ENCODE results near the gene GPD2.
A peak's percentile ranks its signal among the peaks of the same experiment; 100 is the strongest.

Gene GPD2

DNA sequence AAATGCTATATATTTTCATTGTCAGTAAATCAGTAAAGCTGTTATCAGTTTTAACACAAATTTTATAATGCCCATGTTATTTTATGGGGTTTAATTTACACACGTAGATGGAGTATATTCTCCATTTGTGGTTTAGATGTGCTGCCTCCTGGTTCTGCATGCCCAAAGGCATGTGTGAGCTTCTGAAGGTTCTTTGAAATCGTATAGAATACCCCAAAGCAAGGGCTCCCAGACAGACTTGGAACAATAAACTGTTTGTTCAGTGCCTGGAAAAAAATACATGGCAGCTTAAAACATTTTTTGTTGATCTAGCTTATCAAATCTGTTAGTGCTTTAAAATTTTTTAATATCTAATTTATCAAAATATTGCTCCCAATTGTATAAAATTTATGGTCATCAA is 150.4 kb downstream of the GPD2 start:
- TF ChIP-seq FOXP2 (optimal IDR thresholded peaks at IDR 0.05; ENCODE audit: control extremely low read depth, extremely low read length, insufficient read depth) (no peak), EZH2 (IDR thresholded peaks at IDR 0.05) (no peak), POLR2AphosphoS5 (IDR thresholded peaks at IDR 0.05; ENCODE audit: borderline replicate concordance, low read depth, low read length) (no peak)
- Histone ChIP-seq H3K9me3 (ENCODE audit: low read depth, low read length) (no peaks in the 10 kb centered on the region), H3K9ac (ENCODE audit: insufficient read length) (no peak overlapping the region), H3K36me3 (ENCODE audit: insufficient read depth, low read length) (no peaks in the 10 kb centered on the region), H3K4me3 (no peak overlapping the region), H3K27ac (no peak overlapping the region)
- DNase-seq (ENCODE audit: low read depth, low spot score), result no peak

DNA sequence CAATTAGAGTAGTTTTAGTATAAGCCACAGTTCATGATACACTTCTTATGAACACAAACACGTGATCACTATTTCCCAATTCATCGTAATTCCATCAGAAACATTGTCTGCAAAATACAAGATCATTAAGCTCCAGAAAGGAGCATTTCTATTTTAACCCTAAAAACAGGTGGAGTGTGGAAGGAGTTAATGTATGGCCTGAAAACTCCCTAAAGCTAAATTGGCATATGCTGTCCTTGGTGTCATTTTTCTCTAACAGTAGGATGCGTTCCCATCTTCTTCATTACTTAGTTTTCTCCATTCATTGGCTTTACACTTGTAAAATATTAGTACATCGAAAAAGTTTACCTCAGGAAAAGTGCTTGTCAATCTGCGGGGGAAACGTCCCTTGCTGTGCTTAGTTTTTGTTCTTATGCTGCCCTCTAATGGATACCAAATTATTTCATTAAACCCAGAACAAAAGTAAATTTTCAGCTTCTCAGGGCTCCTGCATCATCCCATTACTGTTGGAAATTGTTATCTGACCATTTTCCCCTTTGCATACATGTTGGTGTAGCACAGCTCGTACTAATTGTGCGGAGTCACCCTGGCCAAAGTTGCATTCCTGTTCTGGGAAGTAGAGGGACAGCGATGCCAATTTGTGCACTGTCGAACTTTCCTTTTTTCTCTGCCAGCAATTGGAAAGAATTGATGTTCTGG is 153.4 kb downstream of the GPD2 start:
- H3K9ac ChIP-seq (ENCODE audit: insufficient read length), result no peak overlapping the region
- no peak overlapping the region for H3K27ac ChIP-seq
- no peak for TF ChIP-seq POLR2AphosphoS5 (IDR thresholded peaks at IDR 0.05; ENCODE audit: borderline replicate concordance, low read depth, low read length)
- no peak for TF ChIP-seq FOXP2 (optimal IDR thresholded peaks at IDR 0.05; ENCODE audit: control extremely low read depth, extremely low read length, insufficient read depth)
- no peak for TF ChIP-seq EZH2 (IDR thresholded peaks at IDR 0.05)
- H3K4me3 ChIP-seq, result no peak overlapping the region
- DNase-seq (ENCODE audit: low read depth, low spot score), result peak; percentile 6
- H3K9me3 ChIP-seq (ENCODE audit: low read depth, low read length), result no peaks in the 10 kb centered on the region
- no peaks in the 10 kb centered on the region for H3K36me3 ChIP-seq (ENCODE audit: insufficient read depth, low read length)

- no peaks in the 10 kb centered on the region for H3K36me3 ChIP-seq (ENCODE audit: insufficient read depth, low read length)
- no peak for TF ChIP-seq EZH2 (IDR thresholded peaks at IDR 0.05)
- TF ChIP-seq POLR2AphosphoS5 (IDR thresholded peaks at IDR 0.05; ENCODE audit: borderline replicate concordance, low read depth, low read length), result no peak
- no peak overlapping the region for H3K27ac ChIP-seq
- no peak for DNase-seq (ENCODE audit: low read depth, low spot score)
- no peak overlapping the region for H3K9ac ChIP-seq (ENCODE audit: insufficient read length)
- H3K4me3 ChIP-seq, result no peak overlapping the region
- no peaks in the 10 kb centered on the region for H3K9me3 ChIP-seq (ENCODE audit: low read depth, low read length)
Observed at GRCh38 chr2:156590085-156590739, 154.0 kb downstream of the GPD2 start.

DNA sequence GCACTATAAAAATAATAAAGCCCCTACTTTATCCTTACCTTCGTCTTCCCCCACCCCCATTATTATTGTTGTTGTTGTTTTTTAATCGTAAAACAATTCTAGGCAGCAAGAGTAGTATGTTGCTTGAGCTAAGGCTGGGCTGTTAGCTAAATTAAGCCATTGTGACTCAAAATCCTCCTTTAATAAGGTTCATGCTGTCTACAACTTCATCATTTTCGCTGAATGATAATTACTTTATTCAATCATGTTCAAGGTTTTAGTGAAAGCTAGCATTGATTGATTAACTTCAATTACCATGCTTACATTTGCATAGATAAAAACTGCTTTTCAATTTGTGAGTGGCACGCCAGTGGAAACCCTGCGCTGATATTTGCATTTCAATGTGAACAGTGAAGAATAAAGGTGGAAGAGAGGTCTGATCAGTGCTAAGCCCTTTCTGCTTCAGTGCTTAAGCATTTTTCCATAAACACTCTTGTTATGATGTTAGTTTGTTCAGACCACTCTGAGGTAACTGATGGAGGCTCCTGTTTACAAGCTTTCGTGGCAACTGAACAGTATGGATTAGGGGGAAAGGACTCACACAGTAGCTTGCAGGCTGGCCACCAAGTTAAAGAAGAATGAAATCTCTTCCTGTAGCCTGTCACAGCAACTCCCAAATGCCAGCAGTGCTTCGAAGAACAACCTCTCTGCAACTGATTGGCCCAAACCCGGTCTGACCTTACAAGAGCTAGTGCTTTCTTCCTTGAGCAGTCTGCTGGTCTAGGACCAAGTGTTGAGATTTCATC is 156.8 kb downstream of the GPD2 start:
- Histone ChIP-seq H3K9me3 (ENCODE audit: low read depth, low read length) (no peaks in the 10 kb centered on the region), H3K36me3 (ENCODE audit: insufficient read depth, low read length) (no peaks in the 10 kb centered on the region), H3K4me3 (no peak overlapping the region), H3K27ac (no peak overlapping the region), H3K9ac (ENCODE audit: insufficient read length) (no peak overlapping the region)
- DNase-seq (ENCODE audit: low read depth, low spot score), result no peak
- TF ChIP-seq POLR2AphosphoS5 (IDR thresholded peaks at IDR 0.05; ENCODE audit: borderline replicate concordance, low read depth, low read length) (no peak), FOXP2 (optimal IDR thresholded peaks at IDR 0.05; ENCODE audit: control extremely low read depth, extremely low read length, insufficient read depth) (no peak), EZH2 (IDR thresholded peaks at IDR 0.05) (no peak)

DNA sequence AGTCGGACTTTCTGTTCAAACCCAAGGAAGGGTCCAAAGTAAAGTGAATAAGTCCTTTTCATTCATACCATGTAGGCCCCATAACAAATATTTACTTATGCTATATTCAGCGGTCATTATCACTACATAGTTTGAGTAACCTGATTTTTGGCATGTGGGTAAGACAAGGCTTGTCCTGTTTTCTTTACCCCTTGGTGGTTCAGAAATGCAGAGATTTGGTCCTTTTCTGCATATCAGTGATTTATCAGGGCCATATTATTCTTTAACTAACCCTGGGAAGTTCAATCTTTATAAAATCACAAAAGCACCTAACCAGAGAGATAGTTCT is 157.4 kb downstream of the GPD2 start:
- no peak overlapping the region for H3K9ac ChIP-seq (ENCODE audit: insufficient read length)
- no peaks in the 10 kb centered on the region for H3K9me3 ChIP-seq (ENCODE audit: low read depth, low read length)
- no peak overlapping the region for H3K27ac ChIP-seq
- no peaks in the 10 kb centered on the region for H3K36me3 ChIP-seq (ENCODE audit: insufficient read depth, low read length)
- DNase-seq (ENCODE audit: low read depth, low spot score), result no peak
- TF ChIP-seq FOXP2 (optimal IDR thresholded peaks at IDR 0.05; ENCODE audit: control extremely low read depth, extremely low read length, insufficient read depth) (no peak), EZH2 (IDR thresholded peaks at IDR 0.05) (no peak), POLR2AphosphoS5 (IDR thresholded peaks at IDR 0.05; ENCODE audit: borderline replicate concordance, low read depth, low read length) (no peak)
- no peak overlapping the region for H3K4me3 ChIP-seq

DNA sequence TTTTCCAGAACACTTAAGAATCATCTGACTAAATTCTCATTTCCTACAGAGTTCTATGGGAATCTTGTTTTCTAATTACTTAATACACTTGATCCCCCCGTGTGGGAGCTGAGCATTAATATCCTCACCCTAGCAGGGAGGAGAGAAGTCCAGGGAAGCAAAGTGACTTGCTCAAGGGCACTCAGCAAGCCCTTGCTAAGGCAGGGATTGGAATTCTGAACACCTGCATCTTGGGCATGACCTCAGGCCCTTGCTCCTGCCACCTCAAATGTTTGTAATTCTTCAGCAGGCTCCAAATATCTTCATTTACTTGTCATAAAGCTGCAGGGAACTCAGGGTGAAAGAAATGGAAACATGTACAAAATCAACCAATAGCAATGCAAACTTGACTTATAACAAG is 162.4 kb downstream of the GPD2 start:
- H3K9me3 ChIP-seq (ENCODE audit: low read depth, low read length), result no peaks in the 10 kb centered on the region
- DNase-seq (ENCODE audit: low read depth, low spot score), result no peak
- H3K4me3 ChIP-seq, result no peak overlapping the region
- no peak overlapping the region for H3K27ac ChIP-seq
- no peak overlapping the region for H3K9ac ChIP-seq (ENCODE audit: insufficient read length)
- no peak for TF ChIP-seq FOXP2 (optimal IDR thresholded peaks at IDR 0.05; ENCODE audit: control extremely low read depth, extremely low read length, insufficient read depth)
- no peaks in the 10 kb centered on the region for H3K36me3 ChIP-seq (ENCODE audit: insufficient read depth, low read length)

DNA sequence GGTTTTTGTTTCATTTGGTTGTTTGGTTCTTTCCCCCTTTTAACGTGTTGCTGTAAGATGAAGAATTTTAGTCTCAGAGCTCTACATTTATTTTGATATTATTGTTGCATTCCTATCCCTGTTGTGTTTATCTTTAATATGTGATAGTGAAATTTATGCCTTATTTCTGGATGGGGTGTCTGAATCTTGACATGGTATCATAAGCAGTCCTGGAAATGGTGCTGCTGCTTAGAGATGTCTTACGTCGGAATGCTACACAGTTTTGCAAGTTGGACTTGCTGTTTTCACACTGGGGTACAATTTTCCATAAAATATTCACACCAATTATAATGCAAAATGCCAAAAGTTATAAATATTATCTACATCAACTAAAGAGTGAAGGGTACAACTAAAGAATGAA is 164.0 kb downstream of the GPD2 start:
- Histone ChIP-seq H3K27ac (no peak overlapping the region), H3K36me3 (ENCODE audit: insufficient read depth, low read length) (no peaks in the 10 kb centered on the region), H3K4me3 (no peak overlapping the region), H3K9ac (ENCODE audit: insufficient read length) (no peak overlapping the region), H3K9me3 (ENCODE audit: low read depth, low read length) (no peaks in the 10 kb centered on the region)
- no peak for DNase-seq (ENCODE audit: low read depth, low spot score)
- TF ChIP-seq FOXP2 (optimal IDR thresholded peaks at IDR 0.05; ENCODE audit: control extremely low read depth, extremely low read length, insufficient read depth) (no peak), POLR2AphosphoS5 (IDR thresholded peaks at IDR 0.05; ENCODE audit: borderline replicate concordance, low read depth, low read length) (no peak), EZH2 (IDR thresholded peaks at IDR 0.05) (no peak)

DNA sequence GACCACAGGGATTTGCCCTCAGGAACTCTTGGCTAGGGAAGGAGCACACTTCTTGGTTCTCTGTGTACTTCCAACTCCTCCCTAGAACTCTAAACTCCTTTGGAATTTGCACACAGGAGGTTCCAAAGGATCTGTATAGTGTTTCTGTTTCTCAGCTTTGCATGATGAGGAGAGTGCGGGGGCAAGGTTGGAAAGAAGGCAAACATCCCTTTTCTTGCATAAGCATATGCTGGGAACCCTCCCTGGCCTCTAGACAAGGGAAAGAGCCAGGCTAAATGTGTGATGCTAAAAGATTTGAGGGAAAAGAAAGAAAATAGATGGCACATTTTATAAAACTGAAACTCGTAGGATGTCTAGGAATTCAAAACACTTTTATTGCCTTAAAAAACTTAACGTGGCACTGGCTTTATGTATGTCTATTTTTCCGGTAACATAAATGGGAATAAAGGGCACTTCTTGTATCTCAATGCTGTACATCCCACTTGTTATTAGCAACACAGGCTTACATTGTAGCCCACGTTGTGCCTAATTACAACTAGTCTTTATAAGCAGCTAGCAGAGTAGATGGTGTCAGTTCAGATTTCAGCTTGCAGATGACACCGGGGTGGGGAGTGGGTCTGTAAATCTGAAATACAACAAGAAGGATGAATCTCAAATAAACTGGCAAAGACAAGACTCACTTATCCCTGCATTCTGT is 165.8 kb downstream of the GPD2 start:
- Histone ChIP-seq H3K9ac (ENCODE audit: insufficient read length) (no peak overlapping the region), H3K27ac (no peak overlapping the region), H3K4me3 (no peak overlapping the region), H3K36me3 (ENCODE audit: insufficient read depth, low read length) (no peaks in the 10 kb centered on the region), H3K9me3 (ENCODE audit: low read depth, low read length) (no peaks in the 10 kb centered on the region)
- no peak for DNase-seq (ENCODE audit: low read depth, low spot score)
- TF ChIP-seq POLR2AphosphoS5 (IDR thresholded peaks at IDR 0.05; ENCODE audit: borderline replicate concordance, low read depth, low read length) (no peak), FOXP2 (optimal IDR thresholded peaks at IDR 0.05; ENCODE audit: control extremely low read depth, extremely low read length, insufficient read depth) (no peak), EZH2 (IDR thresholded peaks at IDR 0.05) (no peak)
